SK-N-SH (cell line): ENCODE measurements around the gene SAXO1. TPM values are rescaled to one million over a fixed set of nuclear protein-coding genes. Genes with fewer than 3 reads are reported as not detected.

Experiments
- CTCF ChIA-PET: fragments of 300-600, 350-600 bp; formaldehyde crosslinking; extraction: SDS; loops from one replicate; lab custom pipeline; 2021; lab: Yijun Ruan, JAX
- POLR2A ChIA-PET: fragments of 350-600 bp; sonication (Branson Sonifier 250); formaldehyde crosslinking; extraction: SDS; loops from one replicate; lab custom pipeline; 2020; ENCODE audit warnings: antibody characterized with exemption, inconsistent platforms; lab: Yijun Ruan, JAX
- DNase-seq: peaks from one replicate; pipeline ENCODE4 v3.0.0; 2012
- H2AFZ ChIP-seq: fragments of 200-600 bp; sonication (generic); 2 replicates; pipeline ENCODE4 v1.8.1; 2016; ENCODE audit warnings: antibody characterized with exemption, mild to moderate bottlenecking, low read depth
- H3F3A ChIP-seq: fragments of 200-600 bp; sonication (generic); replicated peaks from 2 replicates; pipeline ENCODE3; 2016; ENCODE audit warnings: antibody characterized with exemption, mild to moderate bottlenecking; ENCODE audit not compliant: insufficient read depth
- H3K27ac ChIP-seq, 2 experiments: fragments of 200-500 bp in 1 of 2; fragments of 200-600 bp in 1 of 2; sonication (Bioruptor generic) in 1 of 2; sonication (generic), shearing (Covaris generic) in 1 of 2; 2 replicates each; pipeline versions ENCODE4 v1.5.1 to v1.6.1; 2014 to 2016; ENCODE audit warnings: low read depth in 2 of 2, inconsistent platforms in 1 of 2, low read length in 1 of 2, mild to moderate bottlenecking in 1 of 2, mixed read lengths in 1 of 2
- H3K27me3 ChIP-seq: fragments of 200-600 bp; sonication (generic), shearing (Covaris generic); 2 replicates; pipeline ENCODE4 v1.6.1; 2016; ENCODE audit warnings: mixed run types; ENCODE audit not compliant: insufficient read depth
- H3K36me3 ChIP-seq, 2 experiments: fragments of 200-500 bp in 1 of 2; fragments of 200-600 bp in 1 of 2; sonication (Bioruptor generic) in 1 of 2; sonication (generic) in 1 of 2; replicated peaks in 1 of 2; 2 replicates each; pipeline versions ENCODE3 to v1.5.1; 2014 to 2016; ENCODE audit warnings: low read length in 1 of 2, mild to moderate bottlenecking in 1 of 2; ENCODE audit not compliant: insufficient read depth in 2 of 2, control insufficient read depth in 1 of 2
- H3K4me1 ChIP-seq, 2 experiments: fragments of 200-500 bp in 1 of 2; fragments of 200-600 bp in 1 of 2; sonication (Bioruptor generic) in 1 of 2; sonication (generic), shearing (Covaris generic) in 1 of 2; 2 replicates each; pipeline versions ENCODE4 v1.5.1 to v1.6.1; 2014 to 2016; ENCODE audit warnings: low read depth in 1 of 2, low read length in 1 of 2, mixed run types in 1 of 2; ENCODE audit not compliant: insufficient read depth in 2 of 2, control insufficient read depth in 1 of 2
- H3K4me2 ChIP-seq: fragments of 200-600 bp; sonication (generic), shearing (Covaris generic); 2 replicates; pipeline ENCODE4 v1.6.1; 2017; ENCODE audit warnings: mixed run types
- H3K4me3 ChIP-seq, 2 experiments: fragments of 200-500 bp in 1 of 2; fragments of 200-600 bp in 1 of 2; sonication (Bioruptor generic) in 1 of 2; sonication (generic), shearing (Covaris generic) in 1 of 2; 2 replicates each; pipeline versions ENCODE4 v1.5.1 to v1.8.1; 2014 to 2016; ENCODE audit warnings: low read depth in 2 of 2, inconsistent platforms in 1 of 2, low read length in 1 of 2, mild to moderate bottlenecking in 1 of 2, mixed read lengths in 1 of 2, moderate library complexity in 1 of 2
- H3K79me2 ChIP-seq: fragments of 200-600 bp; sonication (generic); 2 replicates; pipeline ENCODE4 v1.8.1; 2017; ENCODE audit warnings: mild to moderate bottlenecking; ENCODE audit not compliant: insufficient read depth
- H3K9ac ChIP-seq: fragments of 200-600 bp; sonication (generic); 2 replicates; pipeline ENCODE4 v1.6.1; 2017; ENCODE audit warnings: mixed run types
- H3K9me2 ChIP-seq: fragments of 200-600 bp; sonication (generic); 2 replicates; pipeline ENCODE4 v1.6.1; 2017; ENCODE audit warnings: mixed run types
- H3K9me3 ChIP-seq: fragments of 200-600 bp; sonication (generic); 2 replicates; pipeline ENCODE4 v1.6.1; 2017; ENCODE audit warnings: mixed run types, mild to moderate bottlenecking, moderate library complexity
- H4K20me1 ChIP-seq: fragments of 200-600 bp; sonication (generic); 2 replicates; pipeline ENCODE4 v1.6.1; 2017; ENCODE audit warnings: mild to moderate bottlenecking, mixed run types; ENCODE audit not compliant: insufficient read depth
- ELF1 ChIP-seq: IDR thresholded peaks from 2 replicates; pipeline ENCODE4 v1.4.0; 2012
- EP300 ChIP-seq, 2 experiments: IDR thresholded peaks; 2 replicates each; pipeline versions ENCODE4 v1.4.0 to v1.6.1; 2012; ENCODE audit warnings: borderline replicate concordance in 1 of 2, low read depth in 1 of 2, low read length in 1 of 2
- EZH2phosphoT487 ChIP-seq: fragments of 200-600 bp; sonication (generic); IDR thresholded peaks from 2 replicates; pipeline ENCODE4 v1.6.1; 2017; ENCODE audit warnings: low read depth, mixed run types, mild to moderate bottlenecking, antibody characterized with exemption, moderate library complexity, borderline replicate concordance
- FOSL2 ChIP-seq: IDR thresholded peaks from 2 replicates; pipeline ENCODE4 v1.4.0; 2012; ENCODE audit warnings: low read depth, mild to moderate bottlenecking, moderate library complexity, borderline replicate concordance
- FOXJ3 ChIP-seq: sonication (generic); formaldehyde crosslinking; IDR thresholded peaks from 2 replicates; pipeline ENCODE4 v1.5.1; 2020; ENCODE audit warnings: mild to moderate bottlenecking, missing genetic modification reagents
- FOXM1 ChIP-seq: IDR thresholded peaks from 2 replicates; pipeline ENCODE4 v1.4.0; 2012; ENCODE audit warnings: low read depth, mild to moderate bottlenecking
- MXI1 ChIP-seq: IDR thresholded peaks from 2 replicates; pipeline ENCODE4 v1.6.1; 2012; ENCODE audit warnings: mild to moderate bottlenecking, low read depth, low read length, improper control_type of control experiment
- NRF1 ChIP-seq: IDR thresholded peaks from 2 replicates; pipeline ENCODE4 v1.6.1; 2012; ENCODE audit warnings: low read depth, mild to moderate bottlenecking, low read length
- RXRA ChIP-seq: IDR thresholded peaks from 2 replicates; pipeline ENCODE4 v1.4.0; 2012; ENCODE audit warnings: low read depth, mild to moderate bottlenecking, borderline replicate concordance
- SIN3A ChIP-seq: IDR thresholded peaks from 2 replicates; pipeline ENCODE4 v1.6.1; 2012; ENCODE audit warnings: low read depth, mild to moderate bottlenecking, low read length, moderate library complexity, borderline replicate concordance
- TCF12 ChIP-seq: IDR thresholded peaks from 2 replicates; pipeline ENCODE4 v1.4.0; 2012
- YY1 ChIP-seq: IDR thresholded peaks from 2 replicates; pipeline ENCODE4 v1.4.0; 2012; ENCODE audit warnings: low read depth, mild to moderate bottlenecking
- WGBS: methylation state at CpG from one replicate; pipeline ENCODE4 v1.1.6; 2017; ENCODE audit warnings: low lambda C conversion rate; 5-methylcytosine and 5-hydroxymethylcytosine counted together
- polyA plus RNA-seq, 3 experiments: library from polyadenylated mRNA; depleted of rRNA; stranded (reverse); fragments of >200 nt; gene quantifications; 2 replicates each; pipeline ENCODE4 v1.2.3, GENCODE V29; 2012
- TF ChIP-seq, protein P1 (sequence below): IDR thresholded peaks from 2 replicates; pipeline ENCODE4 v1.6.1; 2012; ENCODE audit warnings: mild to moderate bottlenecking, low read depth, low read length, moderate library complexity
- TF ChIP-seq, protein P2 (sequence below): IDR thresholded peaks from 2 replicates; pipeline ENCODE4 v1.4.0; 2012; ENCODE audit warnings: low read depth, borderline replicate concordance
- TF ChIP-seq, protein P3 (sequence below): fragments of 150-350 bp; IDR thresholded peaks from 2 replicates; pipeline ENCODE4 v1.6.1; 2017; ENCODE audit warnings: antibody characterized with exemption, low read length, low read depth, borderline replicate concordance
- TF ChIP-seq, protein P4 (sequence below): fragments of 150-350 bp; IDR thresholded peaks from 2 replicates; pipeline ENCODE4 v1.6.1; 2016; ENCODE audit warnings: mild to moderate bottlenecking, low read depth, low read length
- TF ChIP-seq, protein P5 (sequence below): fragments of 200-600 bp; sonication (generic); IDR thresholded peaks from 2 replicates; pipeline ENCODE4 v1.6.1; 2017; ENCODE audit warnings: antibody characterized with exemption, mild to moderate bottlenecking, moderate library complexity
- TF ChIP-seq, protein P6 (sequence below): IDR thresholded peaks from 2 replicates; pipeline ENCODE4; 2012

SAXO1 gene
- polyA plus RNA-seq, 1 of the 3 experiments (the other 2 are of a cell fraction) = 0.03 TPM

DNA sequence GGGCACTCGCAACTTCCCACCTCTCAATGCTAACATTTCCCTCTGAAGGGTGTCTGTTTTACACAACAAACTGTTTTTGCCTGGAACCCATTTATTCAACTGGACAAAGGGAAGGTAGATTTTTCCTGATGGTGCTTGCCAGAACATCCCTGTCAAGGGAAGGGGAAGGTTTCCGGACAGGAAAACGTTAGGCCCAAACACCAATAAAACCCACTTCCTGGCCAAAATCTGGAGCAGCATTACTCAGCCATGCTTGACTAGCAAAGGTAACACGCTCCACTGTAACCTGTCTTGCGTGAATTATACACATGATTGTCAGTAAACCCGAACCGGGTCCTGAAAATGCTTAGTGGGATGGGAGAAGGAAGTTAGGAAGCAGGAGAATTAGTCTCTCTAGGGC is 90.2 kb downstream of the SAXO1 start:
- Histone ChIP-seq H3K9me2 (no peaks in the 10 kb centered on the region), H2AFZ (no peak overlapping the region), H3K79me2 (no peaks in the 10 kb centered on the region), H3K9me3 (no peaks in the 10 kb centered on the region), H3K36me3 (no peaks in the 10 kb centered on the region), H3K27ac (no peak overlapping the region), H3F3A (no peaks in the 10 kb centered on the region), H3K4me1 (no peaks in the 10 kb centered on the region), H4K20me1 (no peaks in the 10 kb centered on the region), H3K4me2 (no peak overlapping the region), H3K9ac (no peak overlapping the region), H3K4me3 (no peak overlapping the region), H3K27me3 (no peaks in the 10 kb centered on the region)
- POLR2A ChIA-PET = no interaction called here
- no peak for DNase-seq
- CTCF ChIA-PET = no interaction called here
- TF ChIP-seq SIN3A (no peak), MXI1 (no peak), FOXJ3 (CRISPR knock-in tag) (no peak), EP300 (IDR thresholded peaks at IDR 0.05; ENCODE audit: borderline replicate concordance in 1 of 2, low read depth in 1 of 2, low read length in 1 of 2) (no peak), RXRA (no peak), TCF12 (no peak), FOXM1 (no peak), FOSL2 (no peak), ELF1 (no peak), EZH2phosphoT487 (no peak), YY1 (no peak), NRF1 (no peak)
- TF ChIP-seq, protein P1, sequence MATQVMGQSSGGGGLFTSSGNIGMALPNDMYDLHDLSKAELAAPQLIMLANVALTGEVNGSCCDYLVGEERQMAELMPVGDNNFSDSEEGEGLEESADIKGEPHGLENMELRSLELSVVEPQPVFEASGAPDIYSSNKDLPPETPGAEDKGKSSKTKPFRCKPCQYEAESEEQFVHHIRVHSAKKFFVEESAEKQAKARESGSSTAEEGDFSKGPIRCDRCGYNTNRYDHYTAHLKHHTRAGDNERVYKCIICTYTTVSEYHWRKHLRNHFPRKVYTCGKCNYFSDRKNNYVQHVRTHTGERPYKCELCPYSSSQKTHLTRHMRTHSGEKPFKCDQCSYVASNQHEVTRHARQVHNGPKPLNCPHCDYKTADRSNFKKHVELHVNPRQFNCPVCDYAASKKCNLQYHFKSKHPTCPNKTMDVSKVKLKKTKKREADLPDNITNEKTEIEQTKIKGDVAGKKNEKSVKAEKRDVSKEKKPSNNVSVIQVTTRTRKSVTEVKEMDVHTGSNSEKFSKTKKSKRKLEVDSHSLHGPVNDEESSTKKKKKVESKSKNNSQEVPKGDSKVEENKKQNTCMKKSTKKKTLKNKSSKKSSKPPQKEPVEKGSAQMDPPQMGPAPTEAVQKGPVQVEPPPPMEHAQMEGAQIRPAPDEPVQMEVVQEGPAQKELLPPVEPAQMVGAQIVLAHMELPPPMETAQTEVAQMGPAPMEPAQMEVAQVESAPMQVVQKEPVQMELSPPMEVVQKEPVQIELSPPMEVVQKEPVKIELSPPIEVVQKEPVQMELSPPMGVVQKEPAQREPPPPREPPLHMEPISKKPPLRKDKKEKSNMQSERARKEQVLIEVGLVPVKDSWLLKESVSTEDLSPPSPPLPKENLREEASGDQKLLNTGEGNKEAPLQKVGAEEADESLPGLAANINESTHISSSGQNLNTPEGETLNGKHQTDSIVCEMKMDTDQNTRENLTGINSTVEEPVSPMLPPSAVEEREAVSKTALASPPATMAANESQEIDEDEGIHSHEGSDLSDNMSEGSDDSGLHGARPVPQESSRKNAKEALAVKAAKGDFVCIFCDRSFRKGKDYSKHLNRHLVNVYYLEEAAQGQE = no peak
- TF ChIP-seq, protein P2, sequence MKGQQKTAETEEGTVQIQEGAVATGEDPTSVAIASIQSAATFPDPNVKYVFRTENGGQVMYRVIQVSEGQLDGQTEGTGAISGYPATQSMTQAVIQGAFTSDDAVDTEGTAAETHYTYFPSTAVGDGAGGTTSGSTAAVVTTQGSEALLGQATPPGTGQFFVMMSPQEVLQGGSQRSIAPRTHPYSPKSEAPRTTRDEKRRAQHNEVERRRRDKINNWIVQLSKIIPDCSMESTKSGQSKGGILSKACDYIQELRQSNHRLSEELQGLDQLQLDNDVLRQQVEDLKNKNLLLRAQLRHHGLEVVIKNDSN = no peak
- TF ChIP-seq, protein P3, sequence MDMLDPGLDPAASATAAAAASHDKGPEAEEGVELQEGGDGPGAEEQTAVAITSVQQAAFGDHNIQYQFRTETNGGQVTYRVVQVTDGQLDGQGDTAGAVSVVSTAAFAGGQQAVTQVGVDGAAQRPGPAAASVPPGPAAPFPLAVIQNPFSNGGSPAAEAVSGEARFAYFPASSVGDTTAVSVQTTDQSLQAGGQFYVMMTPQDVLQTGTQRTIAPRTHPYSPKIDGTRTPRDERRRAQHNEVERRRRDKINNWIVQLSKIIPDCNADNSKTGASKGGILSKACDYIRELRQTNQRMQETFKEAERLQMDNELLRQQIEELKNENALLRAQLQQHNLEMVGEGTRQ = no peak
- TF ChIP-seq, protein P4, sequence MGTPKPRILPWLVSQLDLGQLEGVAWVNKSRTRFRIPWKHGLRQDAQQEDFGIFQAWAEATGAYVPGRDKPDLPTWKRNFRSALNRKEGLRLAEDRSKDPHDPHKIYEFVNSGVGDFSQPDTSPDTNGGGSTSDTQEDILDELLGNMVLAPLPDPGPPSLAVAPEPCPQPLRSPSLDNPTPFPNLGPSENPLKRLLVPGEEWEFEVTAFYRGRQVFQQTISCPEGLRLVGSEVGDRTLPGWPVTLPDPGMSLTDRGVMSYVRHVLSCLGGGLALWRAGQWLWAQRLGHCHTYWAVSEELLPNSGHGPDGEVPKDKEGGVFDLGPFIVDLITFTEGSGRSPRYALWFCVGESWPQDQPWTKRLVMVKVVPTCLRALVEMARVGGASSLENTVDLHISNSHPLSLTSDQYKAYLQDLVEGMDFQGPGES = no peak
- TF ChIP-seq, protein P5, sequence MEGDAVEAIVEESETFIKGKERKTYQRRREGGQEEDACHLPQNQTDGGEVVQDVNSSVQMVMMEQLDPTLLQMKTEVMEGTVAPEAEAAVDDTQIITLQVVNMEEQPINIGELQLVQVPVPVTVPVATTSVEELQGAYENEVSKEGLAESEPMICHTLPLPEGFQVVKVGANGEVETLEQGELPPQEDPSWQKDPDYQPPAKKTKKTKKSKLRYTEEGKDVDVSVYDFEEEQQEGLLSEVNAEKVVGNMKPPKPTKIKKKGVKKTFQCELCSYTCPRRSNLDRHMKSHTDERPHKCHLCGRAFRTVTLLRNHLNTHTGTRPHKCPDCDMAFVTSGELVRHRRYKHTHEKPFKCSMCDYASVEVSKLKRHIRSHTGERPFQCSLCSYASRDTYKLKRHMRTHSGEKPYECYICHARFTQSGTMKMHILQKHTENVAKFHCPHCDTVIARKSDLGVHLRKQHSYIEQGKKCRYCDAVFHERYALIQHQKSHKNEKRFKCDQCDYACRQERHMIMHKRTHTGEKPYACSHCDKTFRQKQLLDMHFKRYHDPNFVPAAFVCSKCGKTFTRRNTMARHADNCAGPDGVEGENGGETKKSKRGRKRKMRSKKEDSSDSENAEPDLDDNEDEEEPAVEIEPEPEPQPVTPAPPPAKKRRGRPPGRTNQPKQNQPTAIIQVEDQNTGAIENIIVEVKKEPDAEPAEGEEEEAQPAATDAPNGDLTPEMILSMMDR = no peak
- TF ChIP-seq, protein P6, sequence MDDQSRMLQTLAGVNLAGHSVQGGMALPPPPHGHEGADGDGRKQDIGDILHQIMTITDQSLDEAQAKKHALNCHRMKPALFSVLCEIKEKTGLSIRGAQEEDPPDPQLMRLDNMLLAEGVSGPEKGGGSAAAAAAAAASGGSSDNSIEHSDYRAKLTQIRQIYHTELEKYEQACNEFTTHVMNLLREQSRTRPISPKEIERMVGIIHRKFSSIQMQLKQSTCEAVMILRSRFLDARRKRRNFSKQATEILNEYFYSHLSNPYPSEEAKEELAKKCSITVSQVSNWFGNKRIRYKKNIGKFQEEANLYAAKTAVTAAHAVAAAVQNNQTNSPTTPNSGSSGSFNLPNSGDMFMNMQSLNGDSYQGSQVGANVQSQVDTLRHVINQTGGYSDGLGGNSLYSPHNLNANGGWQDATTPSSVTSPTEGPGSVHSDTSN = no peak
- WGBS = 58% methylated on average over 7 of the region's 7 CpGs
